ENCODE results near the gene CRISP1.
"Not testable (repeated sequence)": the region's sequence is repeated elsewhere in the genome, so short reads cannot be mapped to it uniquely, and the experiment has no call there.

The CRISP1 gene, protein sequence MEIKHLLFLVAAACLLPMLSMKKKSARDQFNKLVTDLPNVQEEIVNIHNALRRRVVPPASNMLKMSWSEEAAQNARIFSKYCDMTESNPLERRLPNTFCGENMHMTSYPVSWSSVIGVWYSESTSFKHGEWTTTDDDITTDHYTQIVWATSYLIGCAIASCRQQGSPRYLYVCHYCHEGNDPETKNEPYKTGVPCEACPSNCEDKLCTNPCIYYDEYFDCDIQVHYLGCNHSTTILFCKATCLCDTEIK

GRCh38 chr6:49866485-49866943 lies at the start of gene CRISP1:
TSS of gene CRISP1 (minus strand) at chr6:49866535. CDS start at chr6:49857400, 9,135 bp downstream.
- no peak for DNase-seq

GRCh38 chr6:49915035-49915434 lies 48.7 kb upstream of the CRISP1 start:
- peak; percentile 84 for DNase-seq

- DNase-seq = no peak
Measured at GRCh38 chr6:49913636-49914375, 47.5 kb upstream of the CRISP1 start.

GRCh38 chr6:49912196-49912595 lies 45.9 kb upstream of the CRISP1 start:
- DNase-seq = no peak

- no peak for DNase-seq
Measured at GRCh38 chr6:49911252-49911651, 44.9 kb upstream of the CRISP1 start.

DNA sequence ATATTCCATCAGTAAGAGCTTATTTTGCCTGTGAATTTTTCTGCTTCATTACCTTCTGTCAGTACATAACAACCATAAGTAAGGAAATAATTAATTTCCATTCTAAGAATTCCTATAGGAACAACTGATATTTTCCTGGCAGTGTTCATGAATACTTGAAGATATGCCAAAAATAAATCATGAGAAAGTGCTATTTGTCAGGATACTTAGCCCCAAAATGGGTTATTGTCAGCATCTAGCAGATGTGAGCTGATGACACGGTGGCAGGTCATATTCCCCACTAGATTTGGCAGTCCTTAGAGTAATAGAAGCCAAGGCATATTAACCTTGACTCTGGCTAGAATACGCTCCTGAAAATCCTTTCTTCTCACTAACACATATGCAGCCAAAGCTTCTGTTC lies 43.2 kb upstream of the CRISP1 start:
- no peak for DNase-seq

DNA sequence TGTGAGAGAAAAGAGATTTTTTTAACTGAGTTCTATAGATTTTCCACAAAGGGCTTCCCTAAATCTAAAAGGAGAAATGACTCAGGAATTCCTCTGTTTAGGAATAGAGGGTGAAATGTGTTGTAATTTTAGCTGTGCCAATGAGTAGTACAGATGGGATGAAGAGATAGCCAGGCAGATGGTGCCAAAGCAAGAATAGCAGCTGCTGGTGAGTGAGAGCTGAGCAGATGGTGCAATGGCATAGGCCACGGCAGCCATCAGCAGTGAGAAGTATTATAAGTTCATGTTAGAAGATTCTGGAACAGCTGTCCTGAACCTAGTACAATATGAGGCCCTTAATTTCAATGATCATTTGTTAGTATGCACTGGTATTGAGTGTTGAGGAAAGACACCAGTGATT lies 40.2 kb upstream of the CRISP1 start:
- no peak for DNase-seq

DNA sequence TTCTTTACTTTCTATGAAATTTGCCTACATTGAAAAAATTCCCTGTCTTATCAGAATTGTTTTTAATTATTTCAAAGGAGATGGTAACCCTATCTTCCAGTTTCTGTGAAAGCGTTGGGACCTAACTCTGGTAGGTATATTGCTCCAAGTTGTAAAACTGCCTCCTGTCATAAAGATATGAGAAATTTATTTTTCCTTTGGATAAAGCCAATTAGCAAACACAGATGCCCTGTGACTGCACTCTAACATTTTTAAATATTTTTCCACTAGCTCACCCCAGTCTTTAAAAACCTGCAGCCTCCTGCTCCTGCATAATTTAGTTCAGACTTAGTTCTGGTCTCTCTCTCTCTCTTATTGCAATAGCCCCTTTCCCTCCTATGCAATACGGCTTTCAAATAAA lies 39.0 kb upstream of the CRISP1 start:
- DNase-seq = no peak

- no peak for DNase-seq
Measured at GRCh38 chr6:49902856-49903255, 36.5 kb upstream of the CRISP1 start.

- no peak for DNase-seq
Measured at GRCh38 chr6:49898904-49899566, 32.7 kb upstream of the CRISP1 start.

- not testable (repeated sequence) for DNase-seq
Measured at GRCh38 chr6:49895553-49895952, 29.2 kb upstream of the CRISP1 start.

- no peak for DNase-seq
Measured at GRCh38 chr6:49892280-49892679, 25.9 kb upstream of the CRISP1 start.

- DNase-seq = no peak
Measured at GRCh38 chr6:49890988-49891387, 24.7 kb upstream of the CRISP1 start.

DNA sequence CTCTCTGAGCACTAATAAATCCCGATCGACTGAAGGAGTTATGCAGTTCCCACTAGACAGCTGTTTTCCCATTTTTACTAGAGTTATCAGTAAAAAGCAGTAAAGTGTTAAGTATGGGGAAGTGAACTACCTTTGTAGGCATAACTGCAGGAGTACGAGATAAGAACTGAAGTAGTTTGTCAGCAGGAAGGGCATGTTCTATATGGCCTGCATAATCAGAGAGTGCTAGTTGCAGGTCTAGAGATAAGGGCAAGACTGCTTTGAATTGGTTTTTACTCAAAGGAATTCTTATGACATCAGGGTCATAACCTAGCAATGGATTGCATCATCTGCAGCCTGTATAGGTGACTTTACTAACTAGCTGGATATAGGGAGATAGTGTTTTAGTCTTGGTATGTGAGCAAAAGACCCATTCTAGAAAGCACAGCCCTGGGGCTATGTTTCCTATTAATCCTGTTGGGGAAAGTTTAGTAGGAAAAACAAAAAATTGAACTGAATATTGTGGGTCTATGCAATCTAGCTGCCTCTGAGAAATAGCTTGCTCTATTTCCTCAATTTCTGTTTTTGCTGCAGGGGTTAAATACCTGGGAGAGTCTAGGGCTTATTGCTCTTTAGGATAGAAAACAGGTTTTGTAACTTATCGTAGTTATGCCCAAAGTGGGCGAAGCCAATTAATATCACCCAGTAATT lies 22.6 kb upstream of the CRISP1 start:
- no peak for DNase-seq

DNA sequence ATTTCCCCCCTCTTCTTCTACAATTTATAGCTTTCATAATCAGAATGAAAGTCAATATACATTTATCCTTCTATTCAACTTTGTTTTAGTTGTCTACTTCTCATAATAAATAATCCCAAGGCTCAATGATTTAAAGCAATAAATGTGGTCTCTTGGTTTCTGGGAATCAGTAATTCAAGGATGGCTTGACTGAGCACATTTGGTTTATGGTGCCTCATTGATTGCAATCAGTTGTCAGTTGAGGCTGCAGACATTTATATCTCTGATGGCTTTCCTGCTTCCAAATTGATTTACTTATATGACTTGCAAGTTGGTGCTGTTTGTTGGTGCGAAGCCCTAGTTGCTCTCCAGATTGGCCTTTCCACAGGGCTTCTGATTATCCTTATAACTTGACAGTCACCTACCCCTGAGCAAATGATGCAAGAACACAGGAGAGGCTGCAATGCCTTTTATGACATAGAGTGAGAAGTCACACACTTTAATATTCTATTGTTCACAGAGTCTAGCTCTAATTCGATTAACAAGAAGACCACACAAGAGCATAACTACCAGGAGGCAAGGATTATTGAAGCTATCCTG lies 2.7 kb upstream of the CRISP1 start:
- DNase-seq = no peak

- DNase-seq = no peak
Measured at GRCh38 chr6:49856282-49856681, 10.1 kb downstream of the CRISP1 start.

- no peak for DNase-seq
Measured at GRCh38 chr6:49855221-49855620, 11.1 kb downstream of the CRISP1 start.

GRCh38 chr6:49852975-49853374 lies 13.4 kb downstream of the CRISP1 start:
- no peak for DNase-seq

GRCh38 chr6:49849213-49849907 lies 17.0 kb downstream of the CRISP1 start:
- no peak for DNase-seq

GRCh38 chr6:49847673-49848072 lies 18.7 kb downstream of the CRISP1 start:
- DNase-seq = no peak

DNA sequence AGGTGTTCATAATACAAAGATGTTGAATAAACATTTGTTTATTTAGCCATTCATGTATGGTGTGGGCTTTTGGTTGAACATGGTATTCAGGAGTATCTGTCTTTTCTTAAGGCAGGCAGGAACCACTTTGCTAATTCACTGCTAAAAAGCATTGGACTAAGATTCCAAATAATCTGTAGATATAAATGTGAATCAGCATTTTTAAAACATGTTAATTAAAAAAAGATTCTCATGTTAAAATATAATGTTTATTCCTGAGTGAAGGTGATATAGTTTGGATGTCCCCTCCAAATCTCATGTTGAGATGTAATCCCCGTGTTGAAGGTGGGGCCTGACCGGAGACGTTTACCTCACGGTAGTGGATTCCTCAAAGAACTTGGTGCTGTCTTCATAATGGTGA lies 19.3 kb downstream of the CRISP1 start:
- no peak for DNase-seq

- DNase-seq = no peak
Measured at GRCh38 chr6:49841424-49841823, 24.9 kb downstream of the CRISP1 start.
